H1 (cell line): ENCODE results near the gene JAKMIP1. TPM values are rescaled to one million over a fixed set of nuclear protein-coding genes. Genes with fewer than 3 reads are reported as not detected.

ENCODE experiments used
- CTCF ChIP-seq, 3 experiments: IDR thresholded peaks; 1 replicate in 2 of 3; 2 replicates in 1 of 3; pipeline versions ENCODE4 v1.5.1 to v1.6.1; 2011; ENCODE audit warnings: low read length in 3 of 3, mild to moderate bottlenecking in 3 of 3, inconsistent platforms in 2 of 3, low read depth in 1 of 3, moderate library complexity in 1 of 3; ENCODE audit not compliant: insufficient read depth in 1 of 3; ENCODE audit errors: control extremely low read depth in 1 of 3
- polyA plus RNA-seq, 7 experiments: library from polyadenylated mRNA; depleted of rRNA in 3 of 7; stranded (reverse) in 5 of 7; unstranded in 2 of 7; fragments of >200 nt in 5 of 7; fragments of 200-250 nt in 2 of 7; gene quantifications; 1 replicate in 5 of 7; 2 replicates in 1 of 7; 4 replicates in 1 of 7; pipeline versions ENCODE4 v1.2.1 to v1.2.3, GENCODE V29; 2011 to 2013; ENCODE audit warnings: missing spikeins in 2 of 7, mixed read lengths in 2 of 7
- total RNA-seq: library from RNA; stranded (reverse); fragmentation: NEBNext Ultra II Directional; extraction: Animal tissue kit (Norgen Biotek cat#: 25700); gene quantifications from 2 replicates; pipeline ENCODE4 v1.2.1, GENCODE V29; 2021

Gene JAKMIP1
- total and polyA plus RNA-seq, 2 of the 8 experiments (the other 6 are each of a cell fraction or from before 2014, with no cell fraction given): 2.5 to 4.4 TPM

GRCh38 chr4:6056976-6057766 is 143.2 kb downstream of the JAKMIP1 start (continued):
- no peak for TF ChIP-seq CTCF (IDR thresholded peaks at IDR 0.05; ENCODE audit: control extremely low read depth in 1 of 3, insufficient read depth in 1 of 3, low read depth in 1 of 3, low read length in 3 of 3)
